HepG2 (cell line): ENCODE results near the gene ATG4D. TPM values are rescaled to one million over a fixed set of nuclear protein-coding genes. Genes with fewer than 3 reads are reported as not detected.

Experiments
- AGO1 ChIP-seq: fragments of 200-400 bp; formaldehyde crosslinking; IDR thresholded peaks from 2 replicates; pipeline ENCODE4 v1.6.1; 2017; ENCODE audit warnings: mild to moderate bottlenecking, low read depth, low read length, moderate library complexity; ENCODE audit not compliant: poor library complexity, severe bottlenecking
- HES4 ChIP-seq: sonication (generic); formaldehyde crosslinking; IDR thresholded peaks from 2 replicates; pipeline ENCODE4 v1.9.0; 2021; ENCODE audit warnings: mild to moderate bottlenecking, missing genetic modification reagents, borderline replicate concordance
- MEIS2 ChIP-seq: sonication (generic); formaldehyde crosslinking; IDR thresholded peaks from 2 replicates; pipeline ENCODE4 v1.9.0; 2021; ENCODE audit warnings: mild to moderate bottlenecking, missing genetic modification reagents
- NFE2 ChIP-seq: sonication (generic); formaldehyde crosslinking; IDR thresholded peaks from 2 replicates; pipeline ENCODE4 v1.4.0; 2020; ENCODE audit warnings: missing genetic modification reagents
- PHF21A ChIP-seq: sonication (generic); formaldehyde crosslinking; IDR thresholded peaks from 2 replicates; pipeline ENCODE4 v1.5.0; 2020; ENCODE audit warnings: mild to moderate bottlenecking, missing genetic modification reagents
- PHF5A ChIP-seq: IDR thresholded peaks from one replicate; pipeline ENCODE4 v1.6.1; 2018; ENCODE audit warnings: low read depth, missing genetic modification reagents; ENCODE audit not compliant: unreplicated experiment
- POLR2G ChIP-seq: fragments of 200-400 bp; formaldehyde crosslinking; IDR thresholded peaks from 2 replicates; pipeline ENCODE4 v1.6.1; 2018; ENCODE audit warnings: mild to moderate bottlenecking, low read depth, low read length, moderate library complexity
- PRMT3 ChIP-seq: sonication (generic); formaldehyde crosslinking; IDR thresholded peaks from 2 replicates; pipeline ENCODE4 v1.8.1; 2022; ENCODE audit warnings: low read depth, mild to moderate bottlenecking, moderate library complexity, missing genetic modification reagents, borderline replicate concordance
- SMAD3 ChIP-seq: sonication (generic); formaldehyde crosslinking; IDR thresholded peaks from 2 replicates; pipeline ENCODE4 v1.4.0; 2020; ENCODE audit warnings: missing genetic modification reagents
- TCF12 ChIP-seq, 2 experiments: fragments of 450-650 bp in 1 of 2; sonication (generic) in 1 of 2; formaldehyde crosslinking in 1 of 2; IDR thresholded peaks; 2 replicates each; pipeline versions ENCODE4 v1.6.1 to v1.8.0; 2017 to 2022; ENCODE audit warnings: antibody characterized with exemption in 1 of 2, mild to moderate bottlenecking in 1 of 2, missing genetic modification reagents in 1 of 2, moderate library complexity in 1 of 2
- ZBTB42 ChIP-seq: sonication (generic); formaldehyde crosslinking; IDR thresholded peaks from 2 replicates; pipeline ENCODE4 v1.5.0; 2020; ENCODE audit warnings: mild to moderate bottlenecking, missing genetic modification reagents
- ZNF703 ChIP-seq: sonication (generic); formaldehyde crosslinking; IDR thresholded peaks from 2 replicates; pipeline ENCODE4 v1.5.1; 2020; ENCODE audit warnings: missing genetic modification reagents, mild to moderate bottlenecking, moderate library complexity, borderline replicate concordance
- ZNF704 ChIP-seq: sonication (generic); formaldehyde crosslinking; IDR thresholded peaks from 2 replicates; pipeline ENCODE4 v1.8.1; 2023; ENCODE audit warnings: mild to moderate bottlenecking, inconsistent platforms, moderate library complexity, missing genetic modification reagents, borderline replicate concordance
- polyA plus RNA-seq, 8 experiments: library from polyadenylated mRNA; depleted of rRNA in 3 of 8; stranded (reverse) in 7 of 8; unstranded in 1 of 8; fragments of >200 nt; fragmentation: Illumina TruSeq in 4 of 8; extraction: Trizol in 4 of 8; gene quantifications; 2 replicates each; pipeline versions ENCODE4 v1.2.1 to v1.2.3, GENCODE V29; 2011 to 2016; ENCODE audit warnings: low read depth in 4 of 8, missing spikeins in 1 of 8, mixed read lengths in 1 of 8; ENCODE audit not compliant: insufficient read depth in 1 of 8
- total RNA-seq, 5 experiments: library from RNA; depleted of rRNA; stranded (reverse); fragments of >200 nt; fragmentation: Illumina TruSeq; extraction: Trizol; gene quantifications; 2 replicates each; pipeline ENCODE4 v1.2.3, GENCODE V29; 2016; ENCODE audit warnings: low read depth in 1 of 5
- TF ChIP-seq, protein P1 (sequence below): sonication (generic); formaldehyde crosslinking; IDR thresholded peaks from 2 replicates; pipeline ENCODE4 v1.9.0; 2021; ENCODE audit warnings: missing genetic modification reagents, borderline replicate concordance
- TF ChIP-seq, protein P2 (sequence below): IDR thresholded peaks from 2 replicates; pipeline ENCODE4 v1.6.1; 2012; ENCODE audit warnings: low read length, improper control_type of control experiment
- TF ChIP-seq, protein P3 (sequence below): sonication (generic); formaldehyde crosslinking; IDR thresholded peaks from 2 replicates; pipeline ENCODE4 v1.4.0; 2020; ENCODE audit warnings: missing genetic modification reagents, borderline replicate concordance

The ATG4D gene
- total and polyA plus RNA-seq, 2 of the 13 experiments (the other 11 are each of a cell fraction or from before 2014, with no cell fraction given) = 17.8 to 19.0 TPM

DNA sequence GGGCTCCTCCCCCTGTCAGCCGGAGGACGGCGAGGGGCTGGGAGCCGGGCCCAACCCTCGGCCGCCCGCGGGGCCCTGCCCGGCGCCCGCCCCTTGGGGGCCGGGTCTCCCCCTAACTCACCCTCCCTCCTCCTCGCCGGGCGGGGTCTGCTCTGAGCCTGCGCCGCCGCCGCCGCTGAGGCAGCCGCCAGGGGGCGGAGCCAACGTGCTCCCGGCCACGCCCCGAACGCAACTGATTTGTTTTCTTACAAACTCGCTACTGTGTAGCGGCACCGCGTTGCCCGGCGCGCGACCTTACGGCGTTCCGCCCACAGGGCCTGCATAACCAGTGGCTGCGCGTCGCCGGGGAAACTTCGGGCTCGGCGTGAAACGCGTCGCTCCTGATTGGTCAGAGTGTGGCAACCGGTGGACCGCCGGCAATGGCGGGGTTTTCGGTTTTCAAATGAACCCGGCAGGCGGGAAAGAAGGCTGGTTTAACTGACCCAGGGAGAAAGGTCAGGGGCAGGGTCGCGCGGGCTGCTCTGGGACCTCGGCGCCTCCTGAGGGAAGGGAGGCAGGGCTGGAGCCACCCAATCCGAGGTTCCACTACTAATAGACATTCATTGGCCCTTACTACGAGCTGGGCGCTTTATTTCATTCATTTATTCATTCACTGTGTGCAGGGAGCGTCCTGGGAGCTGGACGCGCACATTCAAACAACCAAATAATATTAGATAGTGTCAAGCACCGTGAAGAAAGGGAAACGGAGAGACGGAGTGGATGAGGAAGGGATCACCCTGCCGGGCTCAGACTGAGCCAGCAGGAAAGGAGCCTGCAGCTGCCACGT lies 25.3 kb downstream of the ATG4D start, which contains the start of gene CDKN2D (continued):
- TF ChIP-seq, protein P1, sequence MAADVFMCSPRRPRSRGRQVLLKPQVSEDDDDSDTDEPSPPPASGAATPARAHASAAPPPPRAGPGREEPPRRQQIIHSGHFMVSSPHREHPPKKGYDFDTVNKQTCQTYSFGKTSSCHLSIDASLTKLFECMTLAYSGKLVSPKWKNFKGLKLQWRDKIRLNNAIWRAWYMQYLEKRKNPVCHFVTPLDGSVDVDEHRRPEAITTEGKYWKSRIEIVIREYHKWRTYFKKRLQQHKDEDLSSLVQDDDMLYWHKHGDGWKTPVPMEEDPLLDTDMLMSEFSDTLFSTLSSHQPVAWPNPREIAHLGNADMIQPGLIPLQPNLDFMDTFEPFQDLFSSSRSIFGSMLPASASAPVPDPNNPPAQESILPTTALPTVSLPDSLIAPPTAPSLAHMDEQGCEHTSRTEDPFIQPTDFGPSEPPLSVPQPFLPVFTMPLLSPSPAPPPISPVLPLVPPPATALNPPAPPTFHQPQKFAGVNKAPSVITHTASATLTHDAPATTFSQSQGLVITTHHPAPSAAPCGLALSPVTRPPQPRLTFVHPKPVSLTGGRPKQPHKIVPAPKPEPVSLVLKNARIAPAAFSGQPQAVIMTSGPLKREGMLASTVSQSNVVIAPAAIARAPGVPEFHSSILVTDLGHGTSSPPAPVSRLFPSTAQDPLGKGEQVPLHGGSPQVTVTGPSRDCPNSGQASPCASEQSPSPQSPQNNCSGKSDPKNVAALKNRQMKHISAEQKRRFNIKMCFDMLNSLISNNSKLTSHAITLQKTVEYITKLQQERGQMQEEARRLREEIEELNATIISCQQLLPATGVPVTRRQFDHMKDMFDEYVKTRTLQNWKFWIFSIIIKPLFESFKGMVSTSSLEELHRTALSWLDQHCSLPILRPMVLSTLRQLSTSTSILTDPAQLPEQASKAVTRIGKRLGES (CRISPR knock-in tag) = no peak
- peak; percentile 69 for TF ChIP-seq AGO1
- no peak for TF ChIP-seq HES4
- TF ChIP-seq PHF5A (CRISPR knock-in tag) = no peak
- TF ChIP-seq ZNF704 (CRISPR knock-in tag) = 0 out of 2 replicates have a peak, but pooled peaks have one; percentile 78
- TF ChIP-seq ZNF703 (CRISPR knock-in tag) = no peak
- TF ChIP-seq MEIS2 (CRISPR knock-in tag) = peak; percentile 1; the same call in 1 of the 2 replicates
- no peak for TF ChIP-seq SMAD3
- no peak for TF ChIP-seq TCF12 (IDR thresholded peaks at IDR 0.05)
- no peak for TF ChIP-seq TCF12 (CRISPR knock-in tag; IDR thresholded peaks at IDR 0.05)
- TF ChIP-seq POLR2G = peak; percentile 71
- TF ChIP-seq, protein P2, sequence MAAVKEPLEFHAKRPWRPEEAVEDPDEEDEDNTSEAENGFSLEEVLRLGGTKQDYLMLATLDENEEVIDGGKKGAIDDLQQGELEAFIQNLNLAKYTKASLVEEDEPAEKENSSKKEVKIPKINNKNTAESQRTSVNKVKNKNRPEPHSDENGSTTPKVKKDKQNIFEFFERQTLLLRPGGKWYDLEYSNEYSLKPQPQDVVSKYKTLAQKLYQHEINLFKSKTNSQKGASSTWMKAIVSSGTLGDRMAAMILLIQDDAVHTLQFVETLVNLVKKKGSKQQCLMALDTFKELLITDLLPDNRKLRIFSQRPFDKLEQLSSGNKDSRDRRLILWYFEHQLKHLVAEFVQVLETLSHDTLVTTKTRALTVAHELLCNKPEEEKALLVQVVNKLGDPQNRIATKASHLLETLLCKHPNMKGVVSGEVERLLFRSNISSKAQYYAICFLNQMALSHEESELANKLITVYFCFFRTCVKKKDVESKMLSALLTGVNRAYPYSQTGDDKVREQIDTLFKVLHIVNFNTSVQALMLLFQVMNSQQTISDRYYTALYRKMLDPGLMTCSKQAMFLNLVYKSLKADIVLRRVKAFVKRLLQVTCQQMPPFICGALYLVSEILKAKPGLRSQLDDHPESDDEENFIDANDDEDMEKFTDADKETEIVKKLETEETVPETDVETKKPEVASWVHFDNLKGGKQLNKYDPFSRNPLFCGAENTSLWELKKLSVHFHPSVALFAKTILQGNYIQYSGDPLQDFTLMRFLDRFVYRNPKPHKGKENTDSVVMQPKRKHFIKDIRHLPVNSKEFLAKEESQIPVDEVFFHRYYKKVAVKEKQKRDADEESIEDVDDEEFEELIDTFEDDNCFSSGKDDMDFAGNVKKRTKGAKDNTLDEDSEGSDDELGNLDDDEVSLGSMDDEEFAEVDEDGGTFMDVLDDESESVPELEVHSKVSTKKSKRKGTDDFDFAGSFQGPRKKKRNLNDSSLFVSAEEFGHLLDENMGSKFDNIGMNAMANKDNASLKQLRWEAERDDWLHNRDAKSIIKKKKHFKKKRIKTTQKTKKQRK = no peak
- TF ChIP-seq ZBTB42 (CRISPR knock-in tag) = no peak
- TF ChIP-seq, protein P3, sequence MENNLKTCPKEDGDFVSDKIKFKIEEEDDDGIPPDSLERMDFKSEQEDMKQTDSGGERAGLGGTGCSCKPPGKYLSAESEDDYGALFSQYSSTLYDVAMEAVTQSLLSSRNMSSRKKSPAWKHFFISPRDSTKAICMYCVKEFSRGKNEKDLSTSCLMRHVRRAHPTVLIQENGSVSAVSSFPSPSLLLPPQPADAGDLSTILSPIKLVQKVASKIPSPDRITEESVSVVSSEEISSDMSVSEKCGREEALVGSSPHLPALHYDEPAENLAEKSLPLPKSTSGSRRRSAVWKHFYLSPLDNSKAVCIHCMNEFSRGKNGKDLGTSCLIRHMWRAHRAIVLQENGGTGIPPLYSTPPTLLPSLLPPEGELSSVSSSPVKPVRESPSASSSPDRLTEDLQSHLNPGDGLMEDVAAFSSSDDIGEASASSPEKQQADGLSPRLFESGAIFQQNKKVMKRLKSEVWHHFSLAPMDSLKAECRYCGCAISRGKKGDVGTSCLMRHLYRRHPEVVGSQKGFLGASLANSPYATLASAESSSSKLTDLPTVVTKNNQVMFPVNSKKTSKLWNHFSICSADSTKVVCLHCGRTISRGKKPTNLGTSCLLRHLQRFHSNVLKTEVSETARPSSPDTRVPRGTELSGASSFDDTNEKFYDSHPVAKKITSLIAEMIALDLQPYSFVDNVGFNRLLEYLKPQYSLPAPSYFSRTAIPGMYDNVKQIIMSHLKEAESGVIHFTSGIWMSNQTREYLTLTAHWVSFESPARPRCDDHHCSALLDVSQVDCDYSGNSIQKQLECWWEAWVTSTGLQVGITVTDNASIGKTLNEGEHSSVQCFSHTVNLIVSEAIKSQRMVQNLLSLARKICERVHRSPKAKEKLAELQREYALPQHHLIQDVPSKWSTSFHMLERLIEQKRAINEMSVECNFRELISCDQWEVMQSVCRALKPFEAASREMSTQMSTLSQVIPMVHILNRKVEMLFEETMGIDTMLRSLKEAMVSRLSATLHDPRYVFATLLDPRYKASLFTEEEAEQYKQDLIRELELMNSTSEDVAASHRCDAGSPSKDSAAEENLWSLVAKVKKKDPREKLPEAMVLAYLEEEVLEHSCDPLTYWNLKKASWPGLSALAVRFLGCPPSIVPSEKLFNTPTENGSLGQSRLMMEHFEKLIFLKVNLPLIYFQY = no peak; the same call in 1 of the 2 replicates
- peak; percentile 75 for TF ChIP-seq PHF21A (CRISPR knock-in tag)
- TF ChIP-seq NFE2 (CRISPR knock-in tag) = no peak
- TF ChIP-seq PRMT3 (CRISPR knock-in tag) = peak; percentile 97
